Right ventricle myocardium superior (tissue), 1 donor: ENCODE data around the gene UBR3. TPM values are rescaled to one million over a fixed set of nuclear protein-coding genes. Genes with fewer than 3 reads are reported as not detected.

Source experiments
- ATAC-seq: fragments of 200-7000 bp; cut with Tn5 transposase; one replicate; pipeline ENCODE4 v1.9.1; 2020; ENCODE audit warnings: mild to moderate bottlenecking; ENCODE audit not compliant: poor library complexity
- DNase-seq: peaks from one replicate; pipeline ENCODE4 v3.0.0-alpha.2; 2020
- intact Hi-C: fragments of 100-400 bp; cut with DNase I; formaldehyde crosslinking; loops from one replicate; pipeline ENCODE4 v1.11.2; 2022
- total RNA-seq: library from RNA; stranded (reverse); fragmentation: NEBNext Ultra II Directional; extraction: Animal tissue kit (Norgen Biotek cat#: 25700); gene quantifications from one replicate; pipeline ENCODE4 v1.2.1, GENCODE V29; 2021
- donor health status: DM: no; HTN: yes; CAD: no; lungs with severe emphysema.

UBR3 gene
- total RNA-seq, 1 donor from 2014 or later = 112 TPM

DNA sequence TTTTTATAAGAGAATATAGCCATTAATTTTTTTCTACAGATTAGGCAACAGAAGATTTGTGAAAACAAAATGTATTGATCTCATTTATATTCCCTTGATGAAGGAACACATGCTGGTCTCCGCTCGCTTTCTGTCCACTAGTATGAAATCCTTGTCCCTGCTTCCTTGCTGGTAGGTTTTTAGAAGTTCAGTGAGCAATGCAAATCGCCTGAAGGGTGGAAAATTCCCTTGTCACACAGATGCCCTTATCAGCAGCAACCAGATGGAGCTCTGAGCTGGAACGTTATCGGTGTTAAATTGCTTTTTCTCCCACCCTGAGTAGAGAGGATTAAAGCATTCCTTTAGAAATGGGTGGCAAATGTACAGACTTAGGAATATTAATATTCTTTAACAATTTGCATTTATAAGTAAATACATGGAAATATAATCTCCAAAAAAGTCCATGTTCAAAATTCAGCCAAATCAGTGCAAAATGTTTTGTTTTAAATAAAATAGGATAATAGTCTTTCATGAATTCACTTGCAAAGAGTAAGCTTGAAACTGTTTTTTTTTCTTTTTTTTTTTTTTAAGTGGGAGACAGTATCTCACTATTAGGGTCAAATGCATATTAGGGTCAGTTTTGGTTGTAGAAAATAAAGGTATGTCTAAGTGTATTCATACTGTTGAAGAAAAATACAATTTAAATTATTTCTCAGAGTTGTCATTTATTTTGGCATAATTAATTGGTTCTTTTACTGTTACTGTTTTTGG is 186.7 kb downstream of the UBR3 start:
- intact Hi-C loops = no loop called here
- ATAC-seq = peak; percentile 18

DNA sequence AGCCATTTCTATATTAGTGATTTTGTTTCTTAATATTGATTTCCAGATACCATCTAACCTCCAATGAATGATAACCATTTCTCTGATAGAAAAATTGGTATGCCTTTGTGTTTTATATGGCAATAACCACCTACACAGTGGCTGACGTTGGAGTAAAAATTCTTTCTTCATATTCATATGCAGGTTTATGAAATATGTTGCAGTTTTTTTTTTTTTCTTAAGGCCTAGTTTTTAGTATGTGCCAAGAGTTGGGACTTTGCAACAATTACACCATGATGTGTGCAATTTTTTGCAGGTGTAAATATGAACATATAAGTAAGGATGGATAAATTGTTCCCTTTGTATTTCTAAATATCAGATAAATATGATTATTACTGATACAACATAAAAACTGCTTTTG is 187.5 kb downstream of the UBR3 start:
- intact Hi-C loops = no loop called here
- DNase-seq (no peak), ATAC-seq (no peak)

More for the DNA sequence above, 186.7 kb downstream of the UBR3 start:
- no peak for DNase-seq

DNA sequence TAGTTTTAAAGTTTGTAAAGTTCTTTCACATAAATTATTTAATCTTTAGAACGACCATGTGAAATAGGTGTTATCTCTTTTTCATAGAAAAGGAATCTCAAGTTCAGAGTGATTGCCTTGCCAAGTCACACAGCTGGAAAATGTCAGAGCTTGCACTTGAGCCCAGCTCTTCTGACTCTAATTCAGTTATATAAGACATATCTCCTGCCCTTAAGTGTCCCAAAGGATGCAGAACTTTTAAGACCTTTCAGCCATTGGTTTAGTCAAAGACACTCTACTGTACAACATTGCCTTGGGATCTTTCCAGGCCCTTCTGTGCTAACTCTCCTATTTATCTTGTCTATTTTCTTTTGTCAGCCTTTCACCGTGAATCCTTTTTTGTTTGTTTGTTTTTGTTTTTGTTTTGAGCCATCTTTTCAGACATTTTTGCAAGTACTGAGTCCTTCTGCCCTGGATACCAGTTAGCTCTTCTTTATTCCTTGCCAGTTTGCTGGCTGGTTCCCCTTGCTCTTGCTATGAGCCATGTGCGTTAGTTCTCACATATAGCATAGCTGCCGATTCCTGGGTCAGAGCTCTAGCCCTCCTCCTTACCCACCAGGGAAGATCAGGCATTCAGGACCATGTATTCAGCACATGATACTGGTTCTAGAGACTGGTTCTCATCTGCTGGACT is 190.7 kb downstream of the UBR3 start:
- ATAC-seq (peak; percentile 88), DNase-seq (peak; percentile 46)
- intact Hi-C loops = no loop called here

DNA sequence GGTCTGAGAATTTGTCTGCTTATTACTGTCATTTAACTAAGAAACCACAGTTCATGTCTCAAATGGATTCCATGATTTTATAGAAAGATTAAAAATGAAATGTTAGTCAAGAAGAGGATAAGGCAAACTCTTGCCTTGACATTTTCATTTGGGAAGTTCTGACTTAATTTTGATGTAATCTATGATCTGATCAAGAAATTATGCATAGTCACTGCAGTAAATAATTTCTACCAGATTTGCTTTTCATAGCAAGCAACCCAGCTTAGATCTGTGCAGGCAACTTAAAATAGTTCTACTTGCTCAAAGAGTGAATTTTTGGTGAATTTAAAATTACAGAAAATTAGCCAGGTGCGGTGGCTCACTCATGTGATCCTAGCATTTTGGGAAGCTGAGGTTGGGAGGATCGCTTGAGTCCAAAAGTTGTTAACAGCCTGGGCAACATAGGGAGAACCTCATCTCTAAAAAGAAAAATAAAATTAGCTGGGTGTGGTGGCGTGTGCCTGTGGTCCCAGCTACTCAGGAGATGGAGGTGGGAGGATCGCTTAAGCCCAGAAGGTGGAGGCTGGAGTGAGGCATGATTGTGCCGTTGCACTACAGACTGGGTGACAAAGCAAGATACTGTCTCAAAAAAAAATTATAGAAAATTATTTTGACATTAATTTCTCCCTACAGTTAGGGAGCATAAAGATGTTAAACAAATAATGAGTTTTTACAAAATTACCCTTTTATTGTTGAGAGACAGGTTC is 192.0 kb downstream of the UBR3 start:
- intact Hi-C loops = no loop called here
- no peak for DNase-seq
- no peak for ATAC-seq

DNA sequence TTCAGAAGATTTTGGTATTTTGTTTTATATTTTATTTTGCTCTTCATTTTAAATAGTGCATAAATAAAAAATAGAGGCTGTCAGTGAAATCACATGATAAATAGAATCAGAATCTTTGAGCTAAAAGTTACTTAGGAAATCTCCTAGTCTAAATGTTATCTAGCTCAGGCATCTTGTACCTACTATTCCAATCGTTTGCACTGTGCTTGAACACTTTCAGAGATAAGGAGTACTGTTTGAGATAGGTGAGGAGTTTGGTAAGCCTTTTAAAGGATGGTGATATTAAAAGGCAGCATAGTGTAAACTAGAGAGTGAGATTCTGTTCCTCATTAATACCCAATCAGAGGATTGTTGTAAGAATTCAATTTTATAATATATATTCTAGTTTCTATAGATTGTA is 193.5 kb downstream of the UBR3 start:
- intact Hi-C loops = no loop called here
- ATAC-seq = no peak

DNA sequence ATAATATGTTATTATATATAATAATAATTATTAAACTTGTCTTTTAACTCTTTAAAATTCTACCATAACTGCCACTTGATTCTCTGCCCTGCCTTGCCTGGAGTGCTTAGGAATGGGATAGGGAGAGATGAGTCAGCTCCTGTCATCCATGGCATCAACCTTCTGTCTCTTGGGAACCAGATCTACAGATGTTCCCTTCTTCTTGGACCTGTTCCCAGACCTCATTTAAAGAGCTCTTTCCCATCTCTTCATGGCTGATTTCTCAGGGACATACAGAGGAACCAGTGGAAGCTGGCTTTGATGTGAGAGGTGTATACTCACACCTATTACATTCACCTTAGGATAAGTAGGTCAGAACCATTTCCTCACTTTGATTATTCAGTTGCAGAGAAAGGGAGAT is 195.4 kb downstream of the UBR3 start:
- intact Hi-C loops = no loop called here
- no peak for ATAC-seq
- no peak for DNase-seq

More for the DNA sequence above, 193.5 kb downstream of the UBR3 start:
- no peak for DNase-seq

DNA sequence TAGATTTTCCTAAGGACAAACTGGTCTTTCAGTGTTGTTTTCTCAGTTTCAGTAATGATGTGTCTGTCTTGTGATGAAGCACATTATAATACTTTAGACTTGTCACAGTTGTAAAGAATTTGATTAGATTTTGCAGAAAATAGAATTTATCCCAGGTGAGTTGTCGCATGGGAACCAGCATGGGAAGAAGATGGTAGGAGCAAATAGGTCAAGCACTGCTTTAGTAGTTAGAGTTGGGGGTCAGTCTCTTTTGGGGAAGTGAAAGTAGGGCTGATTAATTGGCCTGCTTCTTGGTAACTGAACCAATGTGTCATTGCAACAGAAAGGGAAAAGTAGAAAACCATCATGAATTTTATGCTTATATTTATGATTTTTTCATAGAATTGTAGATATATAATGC is 197.5 kb downstream of the UBR3 start:
- intact Hi-C loops = no loop called here
- DNase-seq (no peak), ATAC-seq (no peak)

DNA sequence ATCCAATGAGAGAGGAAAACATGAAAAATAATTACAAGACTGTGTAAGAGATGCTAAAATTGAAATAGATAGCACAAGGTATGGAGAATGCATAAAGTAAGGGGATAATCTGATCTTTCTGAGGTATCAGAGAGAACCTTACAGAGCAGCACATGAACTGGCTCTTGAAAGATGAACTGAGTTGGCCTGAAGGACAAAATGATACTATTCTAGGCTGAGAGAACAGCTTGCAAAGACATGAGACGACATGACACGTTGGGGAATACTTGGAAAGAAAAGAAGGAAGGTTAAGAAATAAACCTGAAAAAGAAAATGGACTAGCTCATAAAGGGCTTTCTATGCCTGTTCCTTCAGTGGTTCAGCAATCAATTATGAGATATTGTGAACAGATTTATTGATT is 198.0 kb downstream of the UBR3 start:
- DNase-seq (no peak), ATAC-seq (no peak)
- intact Hi-C loops = no loop called here

DNA sequence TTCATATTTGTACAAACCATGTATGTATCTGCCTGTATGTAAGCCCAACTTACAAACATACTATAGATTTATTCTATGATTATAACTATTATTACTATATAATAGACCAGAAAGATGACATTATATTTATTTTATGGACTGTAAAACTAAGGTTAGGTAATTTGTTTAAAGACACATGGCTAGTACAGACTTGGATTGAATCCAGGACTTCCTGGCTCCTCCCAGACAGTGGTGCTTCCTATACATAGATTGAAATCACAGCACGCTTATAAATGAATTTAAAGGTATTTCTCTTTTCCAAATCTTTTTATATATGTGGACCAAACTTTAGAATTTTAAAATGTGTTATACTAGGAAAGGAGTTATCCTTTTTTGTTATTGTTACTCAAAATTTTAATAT is 199.1 kb downstream of the UBR3 start:
- ATAC-seq (no peak), DNase-seq (no peak)
- intact Hi-C loops = no loop called here

DNA sequence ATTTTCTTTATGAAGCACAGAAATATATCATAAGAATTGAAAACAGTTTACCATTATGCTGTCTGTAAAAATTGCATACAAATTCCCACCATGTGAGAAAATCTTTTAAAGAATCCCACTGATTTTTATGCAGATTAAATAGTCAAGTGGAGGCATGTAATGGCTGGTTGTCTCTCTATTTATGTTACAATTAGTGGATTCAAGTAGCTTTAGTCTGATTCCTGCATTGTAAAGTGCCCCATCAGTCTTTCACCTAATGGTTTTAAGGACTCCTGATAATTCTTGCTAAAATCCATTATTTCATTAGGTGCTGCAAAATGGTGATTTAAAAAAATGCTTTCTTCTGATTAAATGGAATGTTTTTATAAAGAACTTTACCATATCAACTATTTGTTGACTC is 202.3 kb downstream of the UBR3 start:
- intact Hi-C loops = no loop called here
- no peak for ATAC-seq
- DNase-seq = no peak

DNA sequence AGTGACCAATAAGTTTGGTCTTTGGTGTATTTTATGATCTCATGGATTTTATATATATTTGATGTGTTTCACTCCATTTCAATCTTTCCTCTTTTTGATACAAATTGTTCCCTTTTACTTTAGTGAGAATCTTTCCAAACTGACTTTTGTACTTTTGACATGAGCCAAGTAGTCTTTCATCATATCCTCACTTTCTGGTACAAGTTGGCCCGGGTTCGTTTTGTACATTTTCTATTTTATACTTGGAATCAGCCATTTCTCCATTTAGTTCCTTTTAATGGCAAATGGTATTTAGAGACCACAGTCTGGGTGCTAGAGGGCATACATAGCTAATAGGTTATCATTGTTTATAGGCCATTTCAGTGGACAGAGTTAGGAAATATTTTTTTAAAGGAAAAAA is 202.8 kb downstream of the UBR3 start:
- ATAC-seq = no peak
- intact Hi-C loops = no loop called here

DNA sequence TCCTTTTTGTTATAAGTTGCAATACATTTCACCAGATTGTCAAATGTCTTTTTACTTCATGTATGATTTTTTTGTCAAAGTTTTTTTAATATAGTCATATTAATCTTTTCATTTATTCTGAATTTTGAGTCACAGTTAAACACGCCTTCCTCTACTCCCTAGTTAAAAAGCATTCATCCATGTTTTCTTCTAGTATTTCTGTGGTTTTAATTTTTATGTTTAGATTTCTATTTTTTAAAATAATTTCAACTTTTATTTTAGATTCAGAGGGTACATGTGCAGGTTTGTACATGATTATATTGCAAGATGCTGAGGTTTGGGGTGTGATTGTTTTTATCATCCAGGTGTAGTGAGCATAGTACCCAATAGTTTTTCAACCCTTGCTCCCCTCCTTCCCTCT is 204.0 kb downstream of the UBR3 start:
- ATAC-seq (no peak), DNase-seq (no peak)
- intact Hi-C loops = no loop called here

More for the DNA sequence above, 202.8 kb downstream of the UBR3 start:
- no peak for DNase-seq

DNA sequence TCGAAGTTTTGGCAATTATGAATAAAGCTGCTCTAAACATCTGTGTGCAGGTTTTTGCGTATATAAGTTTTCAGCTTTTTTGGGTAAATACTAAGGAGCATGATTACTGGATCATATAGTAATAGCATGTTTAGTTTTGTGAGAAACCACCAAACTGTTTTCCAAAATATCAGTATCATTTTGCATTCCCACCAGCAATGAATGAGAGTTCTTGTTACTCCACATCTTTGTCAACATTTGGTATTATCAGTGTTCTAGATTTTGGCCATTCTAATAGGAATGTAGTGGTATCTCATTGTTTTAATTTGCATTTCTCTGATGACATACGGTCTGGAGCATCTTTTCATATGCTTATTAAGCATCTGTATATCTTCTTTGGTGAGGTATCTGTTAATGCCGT is 207.3 kb downstream of the UBR3 start:
- no peak for ATAC-seq
- intact Hi-C loops = no loop called here
- DNase-seq = no peak

DNA sequence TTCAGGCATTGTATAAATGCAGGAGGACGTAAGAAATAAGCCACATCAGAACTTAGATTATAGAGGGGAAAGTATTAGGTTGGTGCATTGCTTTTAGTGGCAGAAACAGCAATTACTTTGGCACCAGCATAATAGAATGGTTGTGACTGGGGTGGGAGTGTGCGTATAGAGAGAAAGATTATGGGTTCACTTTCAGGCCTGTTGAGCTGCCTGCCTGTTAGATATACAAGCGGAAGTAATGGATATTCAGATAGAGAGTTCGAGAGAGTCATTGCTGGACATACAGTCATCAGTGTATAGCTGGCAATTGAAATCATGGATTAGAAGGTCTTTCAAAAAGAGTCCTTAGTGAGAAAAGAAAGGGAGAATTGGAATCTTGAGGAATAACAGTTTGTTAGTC is 211.5 kb downstream of the UBR3 start:
- no peak for ATAC-seq
- no peak for DNase-seq
- intact Hi-C loops = no loop called here

DNA sequence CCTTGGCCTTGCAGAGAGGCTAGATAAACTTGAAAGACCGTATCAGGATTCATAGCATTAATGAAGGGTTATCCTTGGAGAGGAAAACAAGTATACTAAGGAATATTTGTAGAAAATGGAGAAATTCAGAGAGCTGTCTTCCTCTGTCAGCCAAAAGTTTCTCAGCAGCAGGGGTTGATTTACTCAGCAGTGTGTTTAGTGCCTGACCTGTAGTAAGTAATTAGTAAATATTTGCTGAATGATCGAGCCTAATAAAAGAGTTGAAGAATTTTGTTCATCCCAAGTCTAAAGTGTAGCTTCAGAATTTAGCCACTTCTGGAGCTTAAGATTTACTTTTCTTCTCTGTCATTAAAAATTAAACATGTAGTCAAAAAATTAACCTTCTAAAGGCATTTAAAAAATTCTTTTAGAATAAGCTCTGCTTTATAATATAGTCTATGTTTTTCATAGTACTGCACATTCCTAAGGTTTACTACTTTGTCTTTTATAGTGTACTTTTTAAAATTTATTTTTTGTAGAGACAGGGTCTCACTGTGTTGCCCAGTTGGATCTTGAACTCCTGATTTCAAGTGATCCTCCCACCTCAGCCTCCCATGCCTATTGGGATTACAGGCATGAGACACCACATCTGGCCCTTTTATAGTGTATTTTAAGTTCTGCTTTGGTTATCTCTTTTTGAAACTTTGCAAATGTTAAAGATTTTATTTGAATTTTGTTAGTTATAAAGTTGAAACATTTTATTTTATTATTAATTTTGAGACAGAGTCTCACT is 212.3 kb downstream of the UBR3 start:
- intact Hi-C loops = no loop called here
- DNase-seq (no peak), ATAC-seq (no peak)

DNA sequence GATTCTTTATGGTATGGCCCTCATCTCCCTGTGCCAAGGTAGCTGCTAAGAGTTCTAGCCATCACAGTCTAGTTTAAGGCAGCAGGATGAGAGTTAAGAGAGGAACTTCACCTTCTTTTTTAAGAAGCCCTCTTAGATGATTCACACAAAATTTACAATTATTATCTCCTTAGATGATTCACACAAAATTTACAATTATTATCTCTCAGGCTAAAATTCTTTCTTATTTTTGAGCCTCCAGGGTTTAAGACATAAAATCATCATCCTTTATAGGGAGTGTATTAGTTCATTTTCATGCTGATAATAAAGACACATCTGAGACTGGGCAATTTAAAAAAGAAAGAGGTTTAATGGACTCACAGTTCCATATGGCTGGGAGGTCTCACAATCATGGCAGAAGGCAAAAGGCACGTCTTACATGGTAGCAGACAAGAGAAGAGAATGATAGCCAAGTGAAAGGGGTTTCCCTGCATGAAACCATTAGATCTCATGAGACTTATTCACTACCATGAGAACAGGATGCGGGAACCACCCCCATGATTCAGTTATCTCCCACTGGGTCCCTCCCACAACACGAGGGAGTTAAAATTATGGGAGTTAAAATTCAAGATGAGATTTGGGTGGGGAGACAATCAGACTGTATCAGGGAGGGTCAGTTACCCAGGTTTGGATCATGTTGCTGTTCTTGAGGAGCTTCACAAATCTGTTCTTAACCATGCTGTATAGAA is 217.7 kb downstream of the UBR3 start:
- no peak for ATAC-seq
- intact Hi-C loops = no loop called here

DNA sequence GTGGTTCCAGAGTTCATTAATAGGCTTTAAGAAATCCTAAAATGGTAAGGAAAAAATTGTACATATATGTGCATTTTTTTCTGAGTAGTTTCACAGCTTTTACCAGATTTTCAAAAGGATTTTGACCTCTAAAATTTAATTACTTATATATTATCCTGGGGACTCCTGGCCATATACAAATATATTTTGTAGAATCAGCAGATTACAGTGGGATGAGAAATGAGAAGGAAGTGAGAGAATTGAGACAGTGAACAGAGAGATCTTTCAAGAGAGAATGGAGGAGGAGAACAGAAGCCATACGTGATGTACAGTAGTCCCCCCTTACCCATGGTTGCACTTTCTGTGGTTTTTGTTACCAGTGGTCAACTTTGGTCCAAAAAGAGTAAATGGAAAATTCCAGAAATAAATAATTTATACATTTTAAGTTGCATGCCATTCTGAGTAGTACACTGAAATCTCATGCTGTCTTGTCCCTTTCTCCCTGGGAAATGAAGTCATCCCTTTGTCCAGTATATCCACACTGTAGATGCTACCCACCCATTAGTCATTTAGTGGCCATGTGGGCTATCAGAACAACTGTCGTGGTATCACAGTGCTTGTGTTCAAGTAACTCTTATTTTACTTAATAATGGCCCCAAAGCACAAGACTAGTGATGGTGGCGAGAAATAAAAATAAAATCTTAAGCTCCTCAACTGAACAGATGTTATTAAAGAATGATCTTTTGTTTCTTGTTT is 220.2 kb downstream of the UBR3 start:
- ATAC-seq = no peak
- intact Hi-C loops = no loop called here
- DNase-seq = no peak

More for the DNA sequence above, 217.7 kb downstream of the UBR3 start:
- DNase-seq = no peak

DNA sequence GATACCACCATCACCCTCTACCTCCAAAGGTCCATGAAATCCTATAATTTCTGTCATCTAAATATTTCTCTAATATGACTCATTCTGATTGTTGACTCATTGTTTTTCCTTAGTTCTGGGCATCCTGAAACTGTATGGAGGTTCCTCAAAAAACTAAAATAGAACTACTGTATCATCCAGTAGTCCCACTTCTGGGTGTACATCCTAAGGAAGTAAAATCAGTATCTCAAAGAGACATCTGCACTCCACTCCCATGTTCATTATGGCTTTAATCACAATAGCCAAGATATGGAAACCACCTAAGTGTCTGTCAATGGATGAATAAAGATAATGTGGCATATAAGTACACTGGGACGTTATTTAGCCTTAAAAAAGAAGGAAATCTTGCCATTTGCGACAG is 224.9 kb downstream of the UBR3 start:
- DNase-seq (no peak), ATAC-seq (no peak)
- intact Hi-C loops = no loop called here
